Uterine smooth muscle cell (primary cell): Measurements from ENCODE around the gene ISL2. TPM values are rescaled to one million over a fixed set of nuclear protein-coding genes. Genes with fewer than 3 reads are reported as not detected.

Experiments used
- total RNA-seq: library from RNA; depleted of rRNA; stranded (reverse); fragments of >200 nt; gene quantifications from 2 replicates; pipeline ENCODE4 v1.2.3, GENCODE V29; 2014

ISL2 gene
- total RNA-seq = 0.12 and 0.55 TPM in 2 replicates

DNA sequence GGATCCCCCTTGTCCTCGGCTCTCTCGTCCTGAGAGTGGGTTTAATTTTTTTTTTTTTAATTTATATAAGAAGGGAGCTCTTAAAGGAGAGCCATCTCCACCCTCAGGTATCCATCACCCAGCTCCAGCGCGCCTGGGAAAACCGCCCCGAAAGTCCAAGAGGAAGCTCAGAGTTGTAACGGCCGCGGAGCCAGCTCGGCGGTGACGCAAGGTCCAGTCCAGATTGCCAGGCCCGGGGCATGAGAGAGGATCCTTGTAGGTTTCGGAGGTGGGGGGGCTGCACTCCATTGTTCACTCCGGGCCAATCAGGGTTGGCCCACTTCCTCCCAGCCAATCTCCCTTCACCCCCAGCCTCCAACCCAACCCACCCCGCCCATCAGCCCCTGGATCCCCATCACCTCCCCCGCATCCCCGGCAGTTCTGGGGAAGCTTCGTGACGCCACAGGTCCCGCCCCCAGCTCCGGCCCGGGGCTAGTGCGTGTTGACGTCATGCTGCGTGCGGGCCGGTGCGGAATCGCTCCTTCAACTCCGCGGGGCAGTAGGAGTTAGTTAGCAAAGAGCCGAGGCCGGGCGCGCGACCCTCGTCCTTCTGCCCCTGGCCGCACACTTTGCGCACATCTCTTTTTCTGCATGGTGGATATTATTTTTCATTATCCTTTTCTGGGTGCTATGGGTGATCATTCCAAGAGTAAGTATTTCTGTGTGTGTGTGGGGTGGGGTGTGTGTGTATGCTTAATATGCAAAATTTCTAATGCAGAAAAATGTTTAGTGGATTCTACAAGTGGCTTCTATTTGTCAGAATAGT lies at the start of gene ISL2:
Gene ISL2 (plus strand): TSS at position 520 of the 805 bp plus-strand sequence. CDS start 111 bp downstream, at position 631.

DNA sequence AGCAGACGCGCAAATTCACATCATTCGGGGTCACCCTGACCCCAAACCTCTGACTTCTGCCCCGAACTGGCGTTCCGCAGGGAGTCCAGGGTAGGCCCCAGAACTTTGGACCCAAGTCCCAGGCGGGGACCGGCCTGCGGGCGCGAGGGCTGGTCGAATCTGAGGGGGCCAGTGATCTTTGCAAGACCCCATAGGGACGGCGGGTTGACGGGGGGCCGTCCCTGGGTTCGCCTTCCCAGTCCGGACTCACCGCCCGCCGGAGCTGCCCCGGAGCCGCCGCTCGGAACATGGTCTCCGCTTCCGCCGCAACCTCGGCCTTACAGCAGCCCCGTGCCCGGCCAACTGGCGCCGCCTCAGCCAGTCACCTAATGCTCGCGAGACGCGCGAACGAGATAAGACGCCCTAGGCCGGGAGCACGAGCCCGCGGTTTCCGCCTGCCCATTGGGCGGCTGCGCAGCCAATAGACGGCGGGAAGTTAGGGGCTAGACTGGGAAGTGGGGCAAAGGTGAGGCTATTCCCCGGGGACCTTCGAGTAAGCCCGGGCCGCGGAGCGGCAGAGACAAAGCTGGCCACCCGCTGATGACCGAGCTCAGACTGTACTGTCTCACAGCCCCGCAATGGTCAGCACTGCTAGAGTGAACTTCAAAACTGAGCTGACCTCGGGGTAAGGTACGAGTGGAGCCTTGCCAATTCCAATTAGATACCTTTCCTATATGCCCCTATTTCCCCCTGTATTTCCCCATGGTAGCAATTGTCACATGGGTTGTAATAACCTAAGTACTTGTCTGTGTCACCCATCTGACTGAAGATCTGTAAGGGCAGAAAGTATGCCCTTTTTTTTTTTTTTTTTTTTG lies 25.2 kb upstream of the ISL2 start, which contains the start of gene ETFA:
Gene ETFA (minus strand): TSS at position 370 of the 854 bp plus-strand sequence. CDS start 81 bp downstream, at position 289.

Other genes with a start within 250 kb of the ISL2 start
- 113 and 125 TPM in 2 replicates for gene ETFA, start 25.3 kb upstream of the ISL2 start, total RNA-seq